SK-N-SH treated with all-trans-retinoic acid at 6 μM for 48 hours (cell line): ENCODE results near the gene ARHGEF38.
A peak's percentile ranks its signal among the peaks of the same experiment; 100 is the strongest.

Experiments
- ATAC-seq: fragments of 200-7000 bp; cut with Tn5 transposase; 3 replicates; pipeline ENCODE4 v1.9.1; 2020; ENCODE audit warnings: mild to moderate bottlenecking, moderate library complexity
- BACH2 ChIP-seq: fragments of 250-450 bp; sonication (Bioruptor Pico); IDR thresholded peaks from 2 replicates; pipeline ENCODE4 v1.9.0; 2021; ENCODE audit warnings: mild to moderate bottlenecking, borderline replicate concordance
- CREB5 ChIP-seq: fragments of 250-450 bp; sonication (Bioruptor Pico); IDR thresholded peaks from 2 replicates; pipeline ENCODE4 v1.5.1; 2020; ENCODE audit warnings: low read depth, mild to moderate bottlenecking, moderate library complexity
- CSDC2 ChIP-seq: fragments of 250-450 bp; sonication (Bioruptor Pico); IDR thresholded peaks from 2 replicates; pipeline ENCODE4 v1.5.0; 2020; ENCODE audit warnings: mild to moderate bottlenecking, moderate library complexity
- ESRRG ChIP-seq: fragments of 250-450 bp; sonication (Bioruptor Pico); IDR thresholded peaks from 2 replicates; pipeline ENCODE4 v1.6.1; 2021; ENCODE audit warnings: mild to moderate bottlenecking
- GLIS3 ChIP-seq: fragments of 250-450 bp; sonication (Bioruptor Pico); IDR thresholded peaks from 2 replicates; pipeline ENCODE4 v1.5.0; 2020; ENCODE audit warnings: mild to moderate bottlenecking, moderate library complexity
- ISL1 ChIP-seq: fragments of 250-450 bp; sonication (Bioruptor Pico); IDR thresholded peaks from 2 replicates; pipeline ENCODE4 v2.1.2; 2022; ENCODE audit warnings: mild to moderate bottlenecking, moderate library complexity
- OSR1 ChIP-seq: fragments of 250-450 bp; sonication (Bioruptor Pico); IDR thresholded peaks from 2 replicates; pipeline ENCODE4 v1.8.0; 2022; ENCODE audit warnings: moderate library complexity, mild to moderate bottlenecking, inconsistent platforms
- POU6F1 ChIP-seq: fragments of 250-450 bp; sonication (Bioruptor Pico); IDR thresholded peaks from 2 replicates; pipeline ENCODE4 v1.8.0; 2021; ENCODE audit warnings: low read depth, mild to moderate bottlenecking, moderate library complexity, borderline replicate concordance
- RARB ChIP-seq: fragments of 250-450 bp; sonication (Bioruptor Pico); IDR thresholded peaks from 2 replicates; pipeline ENCODE4 v1.8.0; 2021; ENCODE audit warnings: mild to moderate bottlenecking, moderate library complexity
- SNAI2 ChIP-seq: fragments of 250-450 bp; sonication (Bioruptor Pico); IDR thresholded peaks from 2 replicates; pipeline ENCODE4 v1.5.0; 2020; ENCODE audit warnings: mild to moderate bottlenecking, moderate library complexity
- TCF4 ChIP-seq: fragments of 250-450 bp; sonication (Bioruptor Pico); IDR thresholded peaks from 2 replicates; pipeline ENCODE4 v1.8.0; 2021; ENCODE audit warnings: mild to moderate bottlenecking, moderate library complexity, borderline replicate concordance
- TOX ChIP-seq: fragments of 250-450 bp; sonication (Bioruptor Pico); IDR thresholded peaks from 2 replicates; pipeline ENCODE4 v1.8.0; 2021; ENCODE audit warnings: mild to moderate bottlenecking, moderate library complexity, borderline replicate concordance
- TSHZ2 ChIP-seq: fragments of 250-450 bp; sonication (Bioruptor Pico); IDR thresholded peaks from 2 replicates; pipeline ENCODE4 v1.5.0; 2020; ENCODE audit warnings: mild to moderate bottlenecking, moderate library complexity
- ZC3H10 ChIP-seq: fragments of 250-450 bp; sonication (Bioruptor Pico); IDR thresholded peaks from 2 replicates; pipeline ENCODE4 v1.5.1; 2021; ENCODE audit warnings: mild to moderate bottlenecking, moderate library complexity
- ZFP3 ChIP-seq: fragments of 250-450 bp; sonication (Bioruptor Pico); IDR thresholded peaks from 2 replicates; pipeline ENCODE4 v1.5.0; 2020; ENCODE audit warnings: mild to moderate bottlenecking, moderate library complexity
- ZFP30 ChIP-seq: fragments of 450-650 bp; formaldehyde crosslinking; IDR thresholded peaks from 2 replicates; pipeline ENCODE4 v1.5.0; 2022; ENCODE audit warnings: mild to moderate bottlenecking, moderate library complexity
- ZNF565 ChIP-seq: fragments of 450-650 bp; formaldehyde crosslinking; conservative IDR thresholded peaks from 2 replicates; pipeline ENCODE4 v1.5.0; 2020; ENCODE audit warnings: low read depth, mild to moderate bottlenecking, moderate library complexity
- ZNF70 ChIP-seq: fragments of 450-650 bp; formaldehyde crosslinking; IDR thresholded peaks from 2 replicates; pipeline ENCODE4 v1.5.0; 2020; ENCODE audit warnings: mild to moderate bottlenecking, moderate library complexity
- ZNF8 ChIP-seq: fragments of 450-650 bp; formaldehyde crosslinking; IDR thresholded peaks from 2 replicates; pipeline ENCODE4 v1.5.0; 2020; ENCODE audit warnings: mild to moderate bottlenecking, moderate library complexity
- TF ChIP-seq, protein P1 (sequence below): fragments of 250-450 bp; sonication (Bioruptor Pico); IDR thresholded peaks from 2 replicates; pipeline ENCODE4 v1.5.1; 2021; ENCODE audit warnings: mild to moderate bottlenecking, moderate library complexity

ARHGEF38 gene

DNA sequence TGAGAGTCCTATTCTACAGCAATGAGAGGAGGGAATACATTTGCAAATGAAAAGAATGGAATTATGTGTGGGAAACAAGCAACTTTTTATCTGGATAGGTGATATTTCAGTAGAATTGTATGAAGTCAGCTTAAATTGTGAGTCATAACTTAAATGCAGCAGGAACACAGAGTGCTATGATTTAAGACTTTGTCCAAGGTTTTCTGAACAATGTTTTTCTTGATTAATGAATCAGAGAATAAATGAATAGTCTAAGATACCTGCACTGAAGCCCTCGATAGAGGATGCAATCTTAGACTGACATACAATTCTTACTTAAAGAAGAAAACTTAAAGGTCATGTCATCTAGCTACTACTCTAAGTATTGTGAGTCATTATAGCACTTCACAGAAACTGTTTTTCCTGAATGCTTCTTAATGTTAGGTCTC is 8.0 kb downstream of the ARHGEF38 start:
- no peak for TF ChIP-seq TCF4
- TF ChIP-seq TOX: 0 out of 2 replicates have a peak, but pooled peaks have one; percentile 13
- peak; percentile 70; the same call in 1 of the 2 replicates for TF ChIP-seq ZC3H10 (CRISPR knock-in tag)
- TF ChIP-seq ISL1 (CRISPR knock-in tag): peak; percentile 74
- TF ChIP-seq CREB5 (CRISPR knock-in tag): no peak
- peak; percentile 72 for ATAC-seq

GRCh38 chr4:105563352-105563751 is 10.9 kb downstream of the ARHGEF38 start:
- no peak for ATAC-seq
- no peak for TF ChIP-seq RARB
- no peak for TF ChIP-seq BACH2 (CRISPR knock-in tag)
- no peak for TF ChIP-seq GLIS3 (CRISPR knock-in tag)
- no peak for TF ChIP-seq ESRRG (CRISPR knock-in tag)
- no peak for TF ChIP-seq OSR1 (CRISPR knock-in tag)
- TF ChIP-seq TSHZ2 (CRISPR knock-in tag): no peak
- TF ChIP-seq CSDC2 (CRISPR knock-in tag): no peak
- no peak for TF ChIP-seq ZNF8 (CRISPR knock-in tag)
- no peak for TF ChIP-seq ZNF70 (CRISPR knock-in tag)
- no peak for TF ChIP-seq CREB5 (CRISPR knock-in tag)
- no peak for TF ChIP-seq ZC3H10 (CRISPR knock-in tag)
- TF ChIP-seq, protein P1, sequence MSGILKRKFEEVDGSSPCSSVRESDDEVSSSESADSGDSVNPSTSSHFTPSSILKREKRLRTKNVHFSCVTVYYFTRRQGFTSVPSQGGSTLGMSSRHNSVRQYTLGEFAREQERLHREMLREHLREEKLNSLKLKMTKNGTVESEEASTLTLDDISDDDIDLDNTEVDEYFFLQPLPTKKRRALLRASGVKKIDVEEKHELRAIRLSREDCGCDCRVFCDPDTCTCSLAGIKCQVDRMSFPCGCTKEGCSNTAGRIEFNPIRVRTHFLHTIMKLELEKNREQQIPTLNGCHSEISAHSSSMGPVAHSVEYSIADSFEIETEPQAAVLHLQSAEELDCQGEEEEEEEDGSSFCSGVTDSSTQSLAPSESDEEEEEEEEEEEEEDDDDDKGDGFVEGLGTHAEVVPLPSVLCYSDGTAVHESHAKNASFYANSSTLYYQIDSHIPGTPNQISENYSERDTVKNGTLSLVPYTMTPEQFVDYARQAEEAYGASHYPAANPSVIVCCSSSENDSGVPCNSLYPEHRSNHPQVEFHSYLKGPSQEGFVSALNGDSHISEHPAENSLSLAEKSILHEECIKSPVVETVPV: no peak
- no peak for TF ChIP-seq ZNF565 (CRISPR knock-in tag)
- TF ChIP-seq ZFP30 (CRISPR knock-in tag): no peak
- no peak for TF ChIP-seq POU6F1 (CRISPR knock-in tag)
- no peak for TF ChIP-seq TCF4
- no peak for TF ChIP-seq SNAI2
- TF ChIP-seq TOX: no peak
- no peak for TF ChIP-seq ZFP3 (CRISPR knock-in tag)

DNA sequence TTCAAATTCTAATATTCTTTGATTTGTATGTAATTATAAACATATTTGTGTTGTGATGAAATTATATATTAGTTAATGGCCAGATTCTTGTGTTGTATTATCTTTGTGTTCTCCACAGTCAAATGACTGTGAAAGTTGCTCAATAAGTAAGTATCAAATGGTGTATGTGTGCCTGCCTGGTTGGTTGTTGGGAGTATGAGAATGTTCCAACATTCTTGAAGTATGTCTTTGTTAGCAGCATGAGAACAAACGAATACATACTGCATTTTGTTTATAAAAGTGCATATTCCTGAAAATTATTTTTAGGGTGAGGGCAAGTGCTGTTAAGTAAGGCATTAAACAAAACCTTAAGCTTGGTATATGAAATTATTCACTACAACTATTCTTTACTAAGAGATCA is 16.2 kb downstream of the ARHGEF38 start:
- ATAC-seq: no peak
- no peak for TF ChIP-seq OSR1 (CRISPR knock-in tag)
- TF ChIP-seq POU6F1 (CRISPR knock-in tag): no peak
- no peak for TF ChIP-seq ZNF565 (CRISPR knock-in tag)
- TF ChIP-seq GLIS3 (CRISPR knock-in tag): no peak
- TF ChIP-seq ZNF70 (CRISPR knock-in tag): no peak
- TF ChIP-seq ZC3H10 (CRISPR knock-in tag): no peak
- no peak for TF ChIP-seq TCF4
